GM10248 (cell line): ENCODE measurements around the gene UNC5B.

Experiments
- CTCF ChIA-PET: fragments of 300-600 bp; sonication (Branson Sonifier 250); formaldehyde crosslinking; extraction: SDS; loops from one replicate; lab custom pipeline; 2021; ENCODE audit warnings: antibody characterized with exemption; lab: Yijun Ruan, JAX
- POLR2A ChIA-PET: fragments of 350-650 bp; sonication (Branson Sonifier 250); formaldehyde crosslinking; extraction: SDS; loops from one replicate; lab custom pipeline; 2020; ENCODE audit warnings: antibody characterized with exemption; lab: Yijun Ruan, JAX
- DNase-seq: peaks from one replicate; pipeline ENCODE4 v3.0.0; 2012; ENCODE audit errors: extremely low spot score
- CTCF ChIP-seq: IDR thresholded peaks from 2 replicates; pipeline ENCODE4 v1.5.1; 2012; ENCODE audit warnings: mild to moderate bottlenecking, low read depth; ENCODE audit errors: extremely low read depth, missing control alignments, control extremely low read depth

UNC5B gene

GRCh38 chr10:71262817-71263216 is 50.4 kb downstream of the UNC5B start:
- ChIA-PET CTCF (interaction anchor here (3.0 kb wide), 1 partner anchor 13 kb away, joined by 10 read pairs; no protein-coding TSS in a partner anchor), POLR2A (no interaction called here)
- no peak for DNase-seq
- no peak for TF ChIP-seq CTCF

GRCh38 chr10:71263376-71263775 is 51.0 kb downstream of the UNC5B start:
- DNase-seq: no peak
- TF ChIP-seq CTCF: no peak
- CTCF ChIA-PET: interaction anchor here (1.0 to 3.0 kb wide), 2 partner anchors 12 to 22 kb away, joined by 4 to 10 read pairs; no protein-coding TSS in a partner anchor
- POLR2A ChIA-PET: no interaction called here

GRCh38 chr10:71264345-71265200 is 52.2 kb downstream of the UNC5B start:
- no peak for TF ChIP-seq CTCF
- CTCF ChIA-PET: interaction anchor here (1.0 to 3.0 kb wide), 4 partner anchors 9 to 20 kb away, joined by 4 to 10 read pairs (median 4); no protein-coding TSS in a partner anchor
- no peak for DNase-seq
- POLR2A ChIA-PET: no interaction called here

- TF ChIP-seq CTCF: no peak
- ChIA-PET CTCF (interaction anchor here (1.4 to 3.0 kb wide), 3 partner anchors 8 to 20 kb away, joined by 4 to 10 read pairs (median 4); no protein-coding TSS in a partner anchor), POLR2A (no interaction called here)
- no peak for DNase-seq
Measured at GRCh38 chr10:71265201-71265575, 52.8 kb downstream of the UNC5B start.

- no peak for TF ChIP-seq CTCF
- POLR2A ChIA-PET: no interaction called here
- CTCF ChIA-PET: interaction anchor here (1.6 to 3.0 kb wide), 2 partner anchors 10 to 20 kb away, joined by 4 to 10 read pairs; no protein-coding TSS in a partner anchor
- no peak for DNase-seq
Measured at GRCh38 chr10:71265618-71266146, 53.3 kb downstream of the UNC5B start.

GRCh38 chr10:71266147-71266917 is 54.0 kb downstream of the UNC5B start:
- TF ChIP-seq CTCF: no peak
- DNase-seq: no peak
- ChIA-PET CTCF (interaction anchor here (0.9 to 1.6 kb wide), 2 partner anchors 21 to 341 kb away, joined by 3 to 4 read pairs; no protein-coding TSS in a partner anchor), POLR2A (no interaction called here)
